Central memory CD8-positive, alpha-beta T cell (primary cell): ENCODE measurements around the gene KRCC1.

Experiments
- ATAC-seq: fragments of 150-1000 bp; cut with Tn5 transposase; replicated peaks from 2 replicates; pipeline ENCODE4 v1.10.0; 2022; ENCODE audit warnings: mild to moderate bottlenecking, moderate FRiP score, moderate number of reproducible peaks; ENCODE audit not compliant: poor library complexity, severe bottlenecking; ENCODE audit errors: extremely low read depth
- DNase-seq, 2 donors: peaks; one replicate each; pipeline ENCODE4 v3.0.0; 2021; ENCODE audit warnings: low spot score in 2 of 2
- H3K27ac Mint-ChIP-seq: one replicate; pipeline ENCODE4 v1.8.0; 2022; ENCODE audit warnings: low read depth, mild to moderate bottlenecking, moderate library complexity, mixed read lengths
- H3K27me3 Mint-ChIP-seq: one replicate; pipeline ENCODE4 v1.8.0; 2022; ENCODE audit warnings: mixed read lengths
- H3K36me3 Mint-ChIP-seq: one replicate; pipeline ENCODE4 v1.8.0; 2022; ENCODE audit warnings: mild to moderate bottlenecking, moderate library complexity, mixed read lengths; ENCODE audit not compliant: insufficient read depth
- H3K4me1 Mint-ChIP-seq: one replicate; pipeline ENCODE4 v1.8.0; 2022; ENCODE audit warnings: mixed read lengths
- H3K4me3 Mint-ChIP-seq: one replicate; pipeline ENCODE4 v1.8.0; 2022; ENCODE audit warnings: mild to moderate bottlenecking, moderate library complexity, mixed read lengths
- H3K9me3 Mint-ChIP-seq: one replicate; pipeline ENCODE4 v1.8.0; 2022; ENCODE audit warnings: mixed read lengths

The KRCC1 gene

DNA sequence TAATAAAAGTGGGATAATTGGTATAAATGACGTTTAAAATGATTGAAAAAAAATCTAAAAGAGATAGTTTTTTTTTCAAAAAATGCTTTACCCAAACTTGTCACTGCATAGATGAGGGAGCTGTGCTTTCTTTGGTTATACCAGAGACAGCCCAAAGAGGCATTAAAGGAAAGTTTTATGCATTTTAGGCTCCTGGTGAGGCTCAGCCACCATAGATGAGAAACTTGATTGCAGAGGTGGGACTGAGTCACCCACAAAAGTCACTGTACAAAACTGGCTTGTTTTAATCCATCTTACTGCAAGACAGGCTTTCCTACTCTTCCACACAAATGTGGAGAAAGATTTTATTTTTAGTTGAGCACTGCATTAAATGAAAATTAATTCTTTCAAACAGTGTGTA lies 14.5 kb upstream of the KRCC1 start:
- no peak overlapping the region for H3K4me3 Mint-ChIP-seq
- no peaks in the 10 kb centered on the region for H3K9me3 Mint-ChIP-seq
- no peak for DNase-seq
- H3K4me1 Mint-ChIP-seq = no peaks in the 10 kb centered on the region
- H3K27ac Mint-ChIP-seq = no peak overlapping the region
- ATAC-seq = no peak
- peaks cover 3% of the 10 kb centered on the region for H3K36me3 Mint-ChIP-seq
- H3K27me3 Mint-ChIP-seq = peaks cover 32% of the 10 kb centered on the region

GRCh38 chr2:88069117-88069516 lies 13.5 kb upstream of the KRCC1 start:
- DNase-seq = no peak
- ATAC-seq = no peak
- H3K4me3 Mint-ChIP-seq = no peak overlapping the region
- no peaks in the 10 kb centered on the region for H3K4me1 Mint-ChIP-seq
- H3K9me3 Mint-ChIP-seq = no peaks in the 10 kb centered on the region
- peaks cover 25% of the 10 kb centered on the region for H3K27me3 Mint-ChIP-seq
- H3K36me3 Mint-ChIP-seq = peaks cover 3% of the 10 kb centered on the region
- H3K27ac Mint-ChIP-seq = no peak overlapping the region

DNA sequence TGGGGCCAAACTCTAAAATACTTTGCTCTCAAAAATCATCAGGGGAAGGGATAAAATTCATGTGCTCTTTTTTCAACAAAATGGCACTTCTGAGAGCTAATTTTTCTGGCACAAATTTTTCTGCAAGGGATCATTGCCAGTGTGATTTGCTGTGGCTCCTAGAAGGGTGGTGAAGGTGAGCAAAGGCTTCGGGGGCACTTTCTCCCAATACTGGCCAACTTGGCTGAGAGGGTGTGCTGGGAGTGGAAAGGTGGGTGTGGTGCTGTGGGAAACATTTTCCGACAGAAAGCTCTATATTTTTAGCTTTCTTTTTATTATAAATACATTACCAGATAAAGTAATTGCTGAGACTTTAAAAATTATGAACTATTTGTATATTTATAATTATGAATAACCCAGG lies 12.5 kb upstream of the KRCC1 start:
- H3K4me1 Mint-ChIP-seq = no peaks in the 10 kb centered on the region
- ATAC-seq (no peak), DNase-seq (no peak)
- no peak overlapping the region for H3K4me3 Mint-ChIP-seq
- no peak overlapping the region for H3K27ac Mint-ChIP-seq
- H3K9me3 Mint-ChIP-seq = no peaks in the 10 kb centered on the region
- H3K36me3 Mint-ChIP-seq = peaks cover 3% of the 10 kb centered on the region
- peaks cover 24% of the 10 kb centered on the region for H3K27me3 Mint-ChIP-seq

- Mint-ChIP-seq H3K4me1 (no peaks in the 10 kb centered on the region), H3K27ac (no peak within 1 kb of the TSS), H3K4me3 (no peak within 1 kb of the TSS), H3K9me3 (no peaks in the 10 kb centered on the region), H3K27me3 (peaks cover 24% of the 10 kb centered on the region), H3K36me3 (peaks cover 3% of the 10 kb centered on the region)
- no peak for DNase-seq
- ATAC-seq = no peak
Measured at GRCh38 chr2:88067598-88067997, 12.0 kb upstream of the KRCC1 start, which contains the start of gene SMYD1. Gene SMYD1 (plus strand): TSS chr2:88067825. CDS start chr2:88067865, 40 bp downstream.

GRCh38 chr2:88067189-88067588 lies 11.6 kb upstream of the KRCC1 start:
- no peaks in the 10 kb centered on the region for H3K4me1 Mint-ChIP-seq
- no peaks in the 10 kb centered on the region for H3K9me3 Mint-ChIP-seq
- peaks cover 24% of the 10 kb centered on the region for H3K27me3 Mint-ChIP-seq
- ATAC-seq (no peak), DNase-seq (no peak)
- peaks cover 3% of the 10 kb centered on the region for H3K36me3 Mint-ChIP-seq
- H3K27ac Mint-ChIP-seq = no peak overlapping the region
- H3K4me3 Mint-ChIP-seq = no peak overlapping the region

- H3K4me1 Mint-ChIP-seq = no peaks in the 10 kb centered on the region
Measured at GRCh38 chr2:88066543-88066942, 11.0 kb upstream of the KRCC1 start.

DNA sequence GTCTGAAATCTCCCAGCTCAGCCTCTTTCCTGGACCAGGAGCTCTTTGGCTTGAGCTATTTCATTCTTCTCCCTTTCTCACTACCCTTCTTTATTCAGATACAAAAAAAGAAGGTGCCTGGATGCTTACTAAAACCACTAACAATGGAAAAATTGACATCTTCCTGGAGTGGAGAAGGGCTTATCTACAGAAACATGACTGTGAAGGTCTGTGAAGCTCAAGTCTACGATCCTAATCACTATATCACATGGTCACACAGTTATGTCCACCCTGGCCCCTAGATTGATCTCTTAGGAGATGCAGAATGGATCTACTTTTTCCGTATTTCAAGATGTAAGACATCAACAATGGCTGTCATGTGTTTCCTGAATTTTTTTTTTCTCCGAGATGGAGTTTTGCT lies 5.7 kb upstream of the KRCC1 start:
- Mint-ChIP-seq H3K27ac (no peak overlapping the region), H3K4me1 (peaks cover under 1% of the 10 kb centered on the region), H3K36me3 (peaks cover 3% of the 10 kb centered on the region), H3K27me3 (no peaks in the 10 kb centered on the region), H3K4me3 (no peak overlapping the region), H3K9me3 (no peaks in the 10 kb centered on the region)
- DNase-seq (no peak), ATAC-seq (no peak)

More at GRCh38 chr2:88066543-88066942, 11.0 kb upstream of the KRCC1 start:
- ATAC-seq (no peak), DNase-seq (no peak)
- no peak overlapping the region for H3K4me3 Mint-ChIP-seq
- H3K36me3 Mint-ChIP-seq = peaks cover 3% of the 10 kb centered on the region
- no peak overlapping the region for H3K27ac Mint-ChIP-seq
- peaks cover 24% of the 10 kb centered on the region for H3K27me3 Mint-ChIP-seq
- no peaks in the 10 kb centered on the region for H3K9me3 Mint-ChIP-seq

GRCh38 chr2:88060907-88061275 lies 5.3 kb upstream of the KRCC1 start:
- no peaks in the 10 kb centered on the region for H3K27me3 Mint-ChIP-seq
- H3K4me3 Mint-ChIP-seq = no peak overlapping the region
- no peak overlapping the region for H3K27ac Mint-ChIP-seq
- peaks cover 6% of the 10 kb centered on the region for H3K36me3 Mint-ChIP-seq
- DNase-seq (no peak), ATAC-seq (no peak)
- H3K9me3 Mint-ChIP-seq = no peaks in the 10 kb centered on the region
- peaks cover 4% of the 10 kb centered on the region for H3K4me1 Mint-ChIP-seq

- peaks cover 10% of the 10 kb centered on the region for H3K36me3 Mint-ChIP-seq
- no peaks in the 10 kb centered on the region for H3K9me3 Mint-ChIP-seq
- no peak for ATAC-seq
- H3K4me1 Mint-ChIP-seq = peaks cover 8% of the 10 kb centered on the region
- H3K27me3 Mint-ChIP-seq = no peaks in the 10 kb centered on the region
- no peak overlapping the region for H3K27ac Mint-ChIP-seq
- H3K4me3 Mint-ChIP-seq = no peak overlapping the region
- DNase-seq = no peak
Measured at GRCh38 chr2:88059979-88060906, 4.7 kb upstream of the KRCC1 start.

- no peak for ATAC-seq
- Mint-ChIP-seq H3K4me3 (no peak overlapping the region), H3K36me3 (peaks cover 19% of the 10 kb centered on the region), H3K9me3 (no peaks in the 10 kb centered on the region), H3K27ac (no peak overlapping the region), H3K27me3 (no peaks in the 10 kb centered on the region), H3K4me1 (peaks cover 24% of the 10 kb centered on the region)
- no peak for DNase-seq
Measured at GRCh38 chr2:88058191-88058590, 2.6 kb upstream of the KRCC1 start.

- no peaks in the 10 kb centered on the region for H3K9me3 Mint-ChIP-seq
- peaks cover 21% of the 10 kb centered on the region for H3K36me3 Mint-ChIP-seq
- ATAC-seq (no peak), DNase-seq (no peak)
- H3K27me3 Mint-ChIP-seq = no peaks in the 10 kb centered on the region
- H3K4me3 Mint-ChIP-seq = no peak overlapping the region
- no peak overlapping the region for H3K27ac Mint-ChIP-seq
- peaks cover 31% of the 10 kb centered on the region for H3K4me1 Mint-ChIP-seq
Measured at GRCh38 chr2:88057437-88057844, 1.9 kb upstream of the KRCC1 start.

DNA sequence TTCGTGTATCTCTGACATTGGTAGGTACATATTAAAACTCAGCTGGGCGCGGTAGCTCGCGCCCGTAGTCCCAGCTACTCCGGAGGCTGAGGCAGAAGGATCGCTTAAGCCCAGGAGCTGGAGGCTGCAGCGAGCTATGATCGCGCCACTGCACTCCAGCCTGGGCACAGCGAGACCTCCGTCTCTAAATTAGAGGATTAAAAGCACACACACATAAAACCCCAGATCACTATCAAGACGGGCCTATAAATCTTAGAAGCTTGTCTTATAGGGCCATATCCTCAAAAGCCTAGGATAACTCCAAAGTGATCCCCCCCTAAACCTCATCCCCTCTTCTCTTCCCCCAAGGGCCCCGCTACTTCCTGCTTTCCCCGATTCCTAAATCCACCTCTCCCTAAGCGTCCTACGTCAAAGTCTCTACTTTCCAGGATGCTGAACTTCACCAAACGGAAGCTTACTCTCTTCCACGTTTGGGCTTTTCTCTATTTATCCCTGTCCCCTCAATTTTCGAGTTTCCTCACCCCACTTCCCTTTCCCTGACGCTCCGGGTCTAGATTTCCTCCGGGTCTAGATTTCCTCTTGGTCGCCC lies 707 bp downstream of the KRCC1 start:
- peak overlapping the region; percentile 91 for H3K4me3 Mint-ChIP-seq
- ATAC-seq (peak; percentile 7), DNase-seq (no peak)
- H3K27ac Mint-ChIP-seq = peak overlapping the region; percentile 96
- H3K9me3 Mint-ChIP-seq = no peaks in the 10 kb centered on the region
- peaks cover 34% of the 10 kb centered on the region for H3K4me1 Mint-ChIP-seq
- H3K27me3 Mint-ChIP-seq = no peaks in the 10 kb centered on the region
- peaks cover 26% of the 10 kb centered on the region for H3K36me3 Mint-ChIP-seq
